HCT116 (cell line): ENCODE results near the gene DGKG. TPM values are rescaled to one million over a fixed set of nuclear protein-coding genes. Genes with fewer than 3 reads are reported as not detected.

Experiments
- ATAC-seq: fragments of 200-7000 bp; cut with Tn5 transposase; 2 replicates; pipeline ENCODE4 v1.9.1; 2020; ENCODE audit warnings: mild to moderate bottlenecking, moderate library complexity
- BruUV-seq: library from RNA; stranded (reverse); fragments of 400-500 nt; replicated peaks from 2 replicates; lab custom pipeline; 2021; lab: Mats Ljungman, UMichigan
- CTCF ChIA-PET: fragments of 300-600 bp; sonication (Branson Sonifier 250); formaldehyde crosslinking; loops from one replicate; lab custom pipeline; 2021; ENCODE audit warnings: antibody characterized with exemption; lab: Charles Lee
- POLR2A ChIA-PET: fragments of 300-600, 350-600 bp; sonication (Branson Sonifier 250); formaldehyde crosslinking; loops from one replicate; lab custom pipeline; 2021; ENCODE audit warnings: antibody characterized with exemption; lab: Charles Lee
- RAD21 ChIA-PET, 2 experiments: fragments of 300-600 bp; sonication (Branson Sonifier 250); formaldehyde crosslinking; loops; one replicate each; lab custom pipeline; 2023; ENCODE audit warnings: low total read pairs in 2 of 2; ENCODE audit not compliant: uncharacterized antibody in 2 of 2, unreplicated experiment in 2 of 2, low non-redundant PET in 1 of 2; lab: Charles Lee
- DNase-seq: peaks from one replicate; pipeline ENCODE4 v3.0.0-alpha.2; 2010; ENCODE audit warnings: low read depth, low spot score
- H2AFZ ChIP-seq: fragments of 200-600 bp; shearing (Covaris generic), sonication (generic); 2 replicates; pipeline ENCODE4 v1.6.1; 2017; ENCODE audit warnings: low read depth, mixed run types, mixed read lengths, antibody characterized with exemption, low read length; ENCODE audit not compliant: poor library complexity, severe bottlenecking
- H3K27ac ChIP-seq: 2 replicates; pipeline ENCODE4 v1.5.1; 2012; ENCODE audit warnings: low read depth, low read length
- H3K27me3 ChIP-seq: fragments of 200-600 bp; sonication (generic); 2 replicates; pipeline ENCODE4 v1.6.1; 2016; ENCODE audit warnings: mixed run types, low read length, mixed read lengths; ENCODE audit not compliant: insufficient read depth
- H3K36me3 ChIP-seq, 2 experiments: fragments of 200-500 bp in 1 of 2; fragments of 200-600 bp in 1 of 2; sonication (Bioruptor generic) in 1 of 2; sonication (generic) in 1 of 2; 2 replicates each; pipeline versions ENCODE4 v1.5.1 to v1.6.1; 2014 to 2016; ENCODE audit warnings: low read length in 2 of 2, inconsistent platforms in 1 of 2, mixed read lengths in 1 of 2, mixed run types in 1 of 2; ENCODE audit not compliant: insufficient read depth in 2 of 2, control insufficient read depth in 1 of 2
- H3K4me1 ChIP-seq, 2 experiments: fragments of 200-600 bp in 1 of 2; sonication (generic) in 1 of 2; 2 replicates each; pipeline versions ENCODE4 v1.5.1 to v1.6.1; 2012 to 2017; ENCODE audit warnings: low read length in 2 of 2, inconsistent platforms in 1 of 2, mild to moderate bottlenecking in 1 of 2, mixed read lengths in 1 of 2, mixed run types in 1 of 2, moderate library complexity in 1 of 2; ENCODE audit not compliant: insufficient read depth in 2 of 2, control insufficient read depth in 1 of 2
- H3K4me2 ChIP-seq: fragments of 200-600 bp; sonication (generic); 2 replicates; pipeline ENCODE4 v1.6.1; 2017; ENCODE audit warnings: mixed run types, low read length, mixed read lengths
- H3K4me3 ChIP-seq, 2 experiments: fragments of 200-600 bp in 1 of 2; sonication (generic) in 1 of 2; replicated peaks in 1 of 2; 2 replicates each; pipeline ENCODE4 v1.5.1; 2011 to 2016; ENCODE audit warnings: low read length in 2 of 2, control low read depth in 1 of 2, low read depth in 1 of 2, mild to moderate bottlenecking in 1 of 2, mixed read lengths in 1 of 2, mixed run types in 1 of 2
- H3K79me2 ChIP-seq: fragments of 200-600 bp; sonication (generic); 2 replicates; pipeline ENCODE4 v1.6.1; 2017; ENCODE audit warnings: mild to moderate bottlenecking, mixed run types, low read length, moderate library complexity, mixed read lengths; ENCODE audit not compliant: insufficient read depth
- H3K9ac ChIP-seq: fragments of 200-600 bp; sonication (generic); 2 replicates; pipeline ENCODE4 v1.6.1; 2016; ENCODE audit warnings: low read length, mixed read lengths
- H3K9me2 ChIP-seq: fragments of 200-600 bp; sonication (generic), shearing (Covaris generic); 2 replicates; pipeline ENCODE4 v1.6.1; 2017; ENCODE audit warnings: mixed run types, mild to moderate bottlenecking, moderate library complexity; ENCODE audit not compliant: insufficient read depth
- H3K9me3 ChIP-seq, 2 experiments: fragments of 200-500 bp in 1 of 2; fragments of 200-600 bp in 1 of 2; sonication (Bioruptor generic) in 1 of 2; sonication (generic) in 1 of 2; 2 replicates each; pipeline ENCODE4 v1.6.1; 2014 to 2017; ENCODE audit warnings: low read length in 2 of 2, mixed read lengths in 2 of 2, inconsistent platforms in 1 of 2, low read depth in 1 of 2, mild to moderate bottlenecking in 1 of 2, mixed run types in 1 of 2, moderate library complexity in 1 of 2; ENCODE audit not compliant: control insufficient read depth in 1 of 2, insufficient read depth in 1 of 2
- H4K20me1 ChIP-seq: fragments of 200-600 bp; sonication (generic), shearing (Covaris generic); 2 replicates; pipeline ENCODE4 v1.6.1; 2017; ENCODE audit warnings: mixed run types, mild to moderate bottlenecking, moderate library complexity; ENCODE audit not compliant: insufficient read depth
- EGR1 ChIP-seq: IDR thresholded peaks from 2 replicates; pipeline ENCODE4 v1.6.1; 2012; ENCODE audit warnings: low read depth
- ELF1 ChIP-seq: IDR thresholded peaks from 2 replicates; pipeline ENCODE4 v1.6.1; 2012; ENCODE audit warnings: low read depth, borderline replicate concordance
- EZH2 ChIP-seq: fragments of 200-600 bp; sonication (generic); IDR thresholded peaks from 2 replicates; pipeline ENCODE4 v1.6.1; 2017; ENCODE audit warnings: antibody characterized with exemption, mixed run types
- JUND ChIP-seq: IDR thresholded peaks from 2 replicates; pipeline ENCODE4 v1.6.1; 2012
- RAD21 ChIP-seq: IDR thresholded peaks from 2 replicates; pipeline ENCODE4 v1.6.1; 2012; ENCODE audit warnings: low read depth, mild to moderate bottlenecking
- SIN3A ChIP-seq: IDR thresholded peaks from 2 replicates; pipeline ENCODE4 v1.6.1; 2012; ENCODE audit warnings: low read depth
- SP1 ChIP-seq: IDR thresholded peaks from 2 replicates; pipeline ENCODE4 v1.6.1; 2012; ENCODE audit warnings: low read depth
- SRF ChIP-seq: IDR thresholded peaks from 2 replicates; pipeline ENCODE4 v1.6.1; 2012; ENCODE audit warnings: low read depth
- TCF7L2 ChIP-seq: IDR thresholded peaks from 2 replicates; pipeline ENCODE4 v1.7.0; 2011; ENCODE audit warnings: borderline replicate concordance, inconsistent platforms; ENCODE audit not compliant: insufficient read depth, insufficient read length; ENCODE audit errors: extremely low read depth
- YY1 ChIP-seq: IDR thresholded peaks from 2 replicates; pipeline ENCODE4 v1.6.1; 2011; ENCODE audit warnings: low read length, low read depth, moderate library complexity, mild to moderate bottlenecking; ENCODE audit not compliant: insufficient replicate concordance; ENCODE audit errors: extremely low read depth
- ZFX ChIP-seq: fragments of 450-650 bp; IDR thresholded peaks from 2 replicates; pipeline ENCODE4 v1.6.1; 2017
- ZNF274 ChIP-seq: fragments of 200-500 bp; sonication (Bioruptor generic); IDR thresholded peaks from 2 replicates; pipeline ENCODE4 v1.6.1; 2014; ENCODE audit warnings: mild to moderate bottlenecking, low read depth, low read length, inconsistent platforms
- intact Hi-C: fragments of 100-400 bp; cut with micrococcal nuclease; formaldehyde crosslinking; loops from 2 replicates; pipeline ENCODE4 v1.10.0; 2022
- total RNA-seq: library from RNA; stranded (reverse); gene quantifications from one replicate; pipeline ENCODE4 v1.2.1, GENCODE V29; 2021; ENCODE audit not compliant: unreplicated experiment
- TF ChIP-seq, protein P1 (sequence below): IDR thresholded peaks from 2 replicates; pipeline ENCODE4 v1.6.1; 2012
- TF ChIP-seq, protein P2 (sequence below): IDR thresholded peaks from 2 replicates; pipeline ENCODE4 v1.6.1; 2012
- TF ChIP-seq, protein P3 (sequence below): IDR thresholded peaks from 2 replicates; pipeline ENCODE4 v1.6.1; 2012; ENCODE audit warnings: low read depth
- TF ChIP-seq, protein P4 (sequence below), 3 experiments: fragments of 200-600 bp in 1 of 3; sonication (generic) in 1 of 3; IDR thresholded peaks in 2 of 3; conservative IDR thresholded peaks in 1 of 3; 2 replicates each; pipeline ENCODE4 v1.5.1; 2012 to 2017; ENCODE audit warnings: low read depth in 2 of 3, low read length in 2 of 3, antibody characterized with exemption in 1 of 3, borderline replicate concordance in 1 of 3, control low read depth in 1 of 3, mild to moderate bottlenecking in 1 of 3, mixed read lengths in 1 of 3, mixed run types in 1 of 3, moderate library complexity in 1 of 3; ENCODE audit not compliant: insufficient read depth in 1 of 3

Gene DGKG
- total RNA-seq, 1 experiment from 2014 or later, result 4.8 TPM

DNA sequence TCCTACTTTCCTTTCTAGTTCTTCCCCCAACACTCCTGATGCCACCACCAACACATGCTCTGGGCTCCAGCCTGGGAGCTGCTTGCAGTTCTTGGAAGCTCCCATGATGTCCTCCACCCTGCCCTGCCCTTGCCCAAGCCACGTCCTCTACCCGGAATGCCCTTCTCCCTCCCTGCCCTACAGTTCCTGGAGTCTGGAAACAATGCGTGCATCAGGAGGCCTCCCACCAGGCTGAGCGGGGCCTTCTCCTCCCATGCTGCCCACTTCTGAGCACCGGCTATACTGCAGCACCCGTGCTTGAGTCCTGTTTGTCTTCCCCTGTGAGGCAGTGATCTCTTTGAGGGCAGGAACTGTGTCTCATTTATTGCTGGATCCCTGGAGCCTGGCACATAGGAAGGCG lies 44.6 kb downstream of the DGKG start:
- Histone ChIP-seq H3K9ac (no peak overlapping the region), H3K36me3 (no peaks in the 10 kb centered on the region), H3K4me3 (no peak overlapping the region), H3K9me3 (no peaks in the 10 kb centered on the region), H2AFZ (no peak overlapping the region), H4K20me1 (no peaks in the 10 kb centered on the region), H3K27me3 (peaks cover 3% of the 10 kb centered on the region; the same call in 1 of the 2 replicates), H3K27ac (no peak overlapping the region), H3K4me2 (no peak overlapping the region), H3K79me2 (no peaks in the 10 kb centered on the region), H3K9me2 (no peaks in the 10 kb centered on the region), H3K4me1 (no peaks in the 10 kb centered on the region)
- RAD21 ChIA-PET, result no interaction called here
- DNase-seq (no peak), ATAC-seq (no peak)
- no TSS peak for BruUV-seq
- TF ChIP-seq YY1 (no peak), JUND (no peak), EGR1 (no peak), ZNF274 (no peak), SIN3A (no peak), ZFX (no peak), TCF7L2 (no peak), SP1 (no peak), RAD21 (no peak), SRF (no peak), EZH2 (no peak), ELF1 (no peak)
- TF ChIP-seq, protein P1, sequence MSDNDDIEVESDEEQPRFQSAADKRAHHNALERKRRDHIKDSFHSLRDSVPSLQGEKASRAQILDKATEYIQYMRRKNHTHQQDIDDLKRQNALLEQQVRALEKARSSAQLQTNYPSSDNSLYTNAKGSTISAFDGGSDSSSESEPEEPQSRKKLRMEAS, result no peak
- TF ChIP-seq, protein P2, sequence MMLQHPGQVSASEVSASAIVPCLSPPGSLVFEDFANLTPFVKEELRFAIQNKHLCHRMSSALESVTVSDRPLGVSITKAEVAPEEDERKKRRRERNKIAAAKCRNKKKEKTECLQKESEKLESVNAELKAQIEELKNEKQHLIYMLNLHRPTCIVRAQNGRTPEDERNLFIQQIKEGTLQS, result no peak
- TF ChIP-seq, protein P3, sequence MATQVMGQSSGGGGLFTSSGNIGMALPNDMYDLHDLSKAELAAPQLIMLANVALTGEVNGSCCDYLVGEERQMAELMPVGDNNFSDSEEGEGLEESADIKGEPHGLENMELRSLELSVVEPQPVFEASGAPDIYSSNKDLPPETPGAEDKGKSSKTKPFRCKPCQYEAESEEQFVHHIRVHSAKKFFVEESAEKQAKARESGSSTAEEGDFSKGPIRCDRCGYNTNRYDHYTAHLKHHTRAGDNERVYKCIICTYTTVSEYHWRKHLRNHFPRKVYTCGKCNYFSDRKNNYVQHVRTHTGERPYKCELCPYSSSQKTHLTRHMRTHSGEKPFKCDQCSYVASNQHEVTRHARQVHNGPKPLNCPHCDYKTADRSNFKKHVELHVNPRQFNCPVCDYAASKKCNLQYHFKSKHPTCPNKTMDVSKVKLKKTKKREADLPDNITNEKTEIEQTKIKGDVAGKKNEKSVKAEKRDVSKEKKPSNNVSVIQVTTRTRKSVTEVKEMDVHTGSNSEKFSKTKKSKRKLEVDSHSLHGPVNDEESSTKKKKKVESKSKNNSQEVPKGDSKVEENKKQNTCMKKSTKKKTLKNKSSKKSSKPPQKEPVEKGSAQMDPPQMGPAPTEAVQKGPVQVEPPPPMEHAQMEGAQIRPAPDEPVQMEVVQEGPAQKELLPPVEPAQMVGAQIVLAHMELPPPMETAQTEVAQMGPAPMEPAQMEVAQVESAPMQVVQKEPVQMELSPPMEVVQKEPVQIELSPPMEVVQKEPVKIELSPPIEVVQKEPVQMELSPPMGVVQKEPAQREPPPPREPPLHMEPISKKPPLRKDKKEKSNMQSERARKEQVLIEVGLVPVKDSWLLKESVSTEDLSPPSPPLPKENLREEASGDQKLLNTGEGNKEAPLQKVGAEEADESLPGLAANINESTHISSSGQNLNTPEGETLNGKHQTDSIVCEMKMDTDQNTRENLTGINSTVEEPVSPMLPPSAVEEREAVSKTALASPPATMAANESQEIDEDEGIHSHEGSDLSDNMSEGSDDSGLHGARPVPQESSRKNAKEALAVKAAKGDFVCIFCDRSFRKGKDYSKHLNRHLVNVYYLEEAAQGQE, result no peak
- TF ChIP-seq, protein P4, sequence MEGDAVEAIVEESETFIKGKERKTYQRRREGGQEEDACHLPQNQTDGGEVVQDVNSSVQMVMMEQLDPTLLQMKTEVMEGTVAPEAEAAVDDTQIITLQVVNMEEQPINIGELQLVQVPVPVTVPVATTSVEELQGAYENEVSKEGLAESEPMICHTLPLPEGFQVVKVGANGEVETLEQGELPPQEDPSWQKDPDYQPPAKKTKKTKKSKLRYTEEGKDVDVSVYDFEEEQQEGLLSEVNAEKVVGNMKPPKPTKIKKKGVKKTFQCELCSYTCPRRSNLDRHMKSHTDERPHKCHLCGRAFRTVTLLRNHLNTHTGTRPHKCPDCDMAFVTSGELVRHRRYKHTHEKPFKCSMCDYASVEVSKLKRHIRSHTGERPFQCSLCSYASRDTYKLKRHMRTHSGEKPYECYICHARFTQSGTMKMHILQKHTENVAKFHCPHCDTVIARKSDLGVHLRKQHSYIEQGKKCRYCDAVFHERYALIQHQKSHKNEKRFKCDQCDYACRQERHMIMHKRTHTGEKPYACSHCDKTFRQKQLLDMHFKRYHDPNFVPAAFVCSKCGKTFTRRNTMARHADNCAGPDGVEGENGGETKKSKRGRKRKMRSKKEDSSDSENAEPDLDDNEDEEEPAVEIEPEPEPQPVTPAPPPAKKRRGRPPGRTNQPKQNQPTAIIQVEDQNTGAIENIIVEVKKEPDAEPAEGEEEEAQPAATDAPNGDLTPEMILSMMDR (IDR thresholded peaks at IDR 0.05 in 2 of 3, conservative IDR thresholded peaks at IDR 0.05 in 1 of 3; ENCODE audit: borderline replicate concordance in 1 of 3, insufficient read depth in 1 of 3, low read depth in 2 of 3, low read length in 2 of 3), result no peak
- intact Hi-C loops, result no loop called here
- POLR2A ChIA-PET, result no interaction called here
- CTCF ChIA-PET, result no interaction called here
